HG03558 (cell line): ENCODE results near the gene CLTCL1.

Experiments
- ATAC-seq: cut with Tn5 transposase; IDR thresholded peaks from one replicate; pipeline ENCODE4 v1.9.1; 2021; ENCODE audit warnings: moderate number of reproducible peaks; ENCODE audit not compliant: unreplicated experiment; ENCODE audit errors: extremely low read depth

The CLTCL1 gene

DNA sequence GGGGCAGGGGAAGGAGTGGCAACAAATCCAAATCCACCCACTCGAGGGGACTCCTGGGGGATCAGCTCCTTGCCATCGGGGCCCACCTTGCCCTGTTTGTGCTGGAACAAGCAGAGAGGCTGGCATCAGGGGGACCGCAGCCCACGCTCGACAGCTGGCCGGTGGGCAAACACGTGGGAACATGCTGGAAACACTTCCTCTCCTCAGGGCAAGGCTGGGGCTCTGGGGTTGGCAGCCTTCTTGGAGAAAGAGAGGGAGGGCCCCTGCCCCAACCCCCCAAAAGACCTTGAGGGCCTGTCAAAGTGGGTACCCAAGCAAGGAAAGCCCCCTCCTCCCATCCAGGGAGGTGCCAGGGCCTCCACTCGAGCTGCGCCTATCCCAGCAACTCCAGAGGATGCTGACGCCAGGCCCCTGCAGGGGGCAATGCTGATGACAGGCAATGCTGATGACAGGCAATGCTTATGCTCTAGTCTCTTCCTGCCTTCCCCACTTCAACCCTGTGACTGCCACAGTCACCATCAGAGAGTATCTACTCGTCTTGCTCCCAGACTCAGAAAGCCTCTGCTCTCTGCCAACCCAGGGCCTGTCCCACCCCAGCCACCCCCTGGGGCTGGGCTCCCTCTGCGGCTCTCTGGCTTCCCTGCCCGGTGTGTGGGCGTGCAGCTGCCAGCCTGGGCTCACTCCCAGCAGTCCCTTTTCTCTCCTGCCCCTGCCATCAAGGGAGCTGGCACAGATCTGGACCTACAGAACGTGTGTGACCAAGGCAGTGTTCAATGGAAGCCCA is 153.1 kb downstream of the CLTCL1 start:
- no peak for ATAC-seq

- no peak for ATAC-seq
Measured at GRCh38 chr22:19137384-19138216, 153.9 kb downstream of the CLTCL1 start.

DNA sequence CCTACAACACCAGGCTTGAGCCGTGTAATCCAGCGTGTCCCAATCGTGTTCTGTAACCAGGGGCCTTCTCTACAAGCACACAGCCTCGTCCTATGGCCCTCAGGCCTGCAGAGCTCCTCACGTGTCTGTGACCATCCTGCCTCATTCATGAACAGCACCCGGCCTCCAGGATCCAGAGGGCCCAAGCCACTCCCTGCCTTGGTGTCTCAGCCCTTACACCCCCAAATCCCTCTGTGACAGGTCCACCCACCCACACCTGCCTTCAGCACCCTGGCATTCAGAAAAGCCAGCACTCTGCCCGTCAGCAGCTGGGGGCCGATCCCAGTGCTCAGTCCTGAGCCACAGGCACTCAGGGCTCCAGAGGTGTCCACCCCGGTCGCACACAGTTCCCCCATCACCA is 154.6 kb downstream of the CLTCL1 start:
- ATAC-seq: no peak

DNA sequence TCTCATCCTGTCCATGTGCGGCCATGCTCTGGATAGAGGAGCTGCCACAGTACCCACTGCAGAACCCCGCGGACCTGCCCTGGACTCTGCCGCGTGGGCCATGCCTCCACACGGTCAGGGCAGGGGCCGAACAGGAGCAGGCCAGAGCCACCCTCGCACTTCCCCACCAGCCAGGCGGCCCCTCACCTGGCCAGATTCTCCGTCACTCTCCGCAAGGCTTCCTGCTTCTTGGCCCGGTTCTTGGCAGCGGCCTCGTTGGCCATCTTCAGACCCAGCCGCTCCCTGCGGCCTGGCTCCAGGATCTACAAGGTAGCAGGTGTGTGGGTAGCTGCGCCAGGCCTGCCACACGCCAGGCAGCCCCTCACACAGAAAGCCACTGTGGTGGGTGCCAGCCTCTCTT is 156.6 kb downstream of the CLTCL1 start:
- ATAC-seq: no peak

- no peak for ATAC-seq
Measured at GRCh38 chr22:19134176-19134831, 157.2 kb downstream of the CLTCL1 start.

DNA sequence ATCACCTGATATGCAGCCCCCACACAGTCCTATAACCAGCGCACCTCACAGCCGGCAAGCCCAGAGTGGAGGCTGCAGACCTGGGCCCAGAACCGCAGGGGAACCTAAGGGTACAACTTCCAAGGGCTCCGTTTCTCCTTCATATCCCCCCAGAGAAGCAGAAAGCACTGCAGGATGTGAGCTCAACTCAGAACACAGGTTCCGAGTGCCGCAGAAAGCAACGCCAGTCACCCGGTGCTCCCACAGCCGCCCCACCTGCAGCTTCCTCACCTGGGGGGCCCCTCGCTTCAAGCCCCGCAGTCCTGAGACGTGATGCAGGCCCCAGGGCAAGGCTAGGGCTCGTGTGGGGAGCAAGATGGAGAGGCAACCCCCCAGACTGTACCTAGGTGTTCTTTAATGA is 158.0 kb downstream of the CLTCL1 start:
- ATAC-seq: no peak

GRCh38 chr22:19132693-19133400 is 158.7 kb downstream of the CLTCL1 start:
- no peak for ATAC-seq

DNA sequence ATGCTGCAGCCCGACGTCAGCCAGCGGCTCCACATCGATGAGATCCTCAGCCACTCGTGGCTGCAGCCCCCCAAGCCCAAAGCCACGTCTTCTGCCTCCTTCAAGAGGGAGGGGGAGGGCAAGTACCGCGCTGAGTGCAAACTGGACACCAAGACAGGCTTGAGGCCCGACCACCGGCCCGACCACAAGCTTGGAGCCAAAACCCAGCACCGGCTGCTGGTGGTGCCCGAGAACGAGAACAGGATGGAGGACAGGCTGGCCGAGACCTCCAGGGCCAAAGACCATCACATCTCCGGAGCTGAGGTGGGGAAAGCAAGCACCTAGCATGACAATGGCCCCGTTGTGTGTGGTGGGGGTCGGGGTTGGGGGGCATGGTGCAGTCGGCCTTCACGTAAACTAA is 159.4 kb downstream of the CLTCL1 start:
- no peak for ATAC-seq

- ATAC-seq: no peak
Measured at GRCh38 chr22:19131685-19132015, 159.9 kb downstream of the CLTCL1 start.

GRCh38 chr22:19130959-19131684 is 160.4 kb downstream of the CLTCL1 start, which contains the start of gene TSSK2:
Gene TSSK2, plus strand, starts transcription at chr22:19131308. Its CDS starts 92 bp downstream, at chr22:19131400.
- no peak for ATAC-seq

- no peak for ATAC-seq
Measured at GRCh38 chr22:19129871-19130270, 161.6 kb downstream of the CLTCL1 start.
